Fibroblast of lung (primary cell): ENCODE data around the gene PAK2. TPM values are rescaled to one million over a fixed set of nuclear protein-coding genes. Genes with fewer than 3 reads are reported as not detected.
A peak's percentile ranks its signal among the peaks of the same experiment; 100 is the strongest.

Experiments used
- DNase-seq, 2 donors: peaks; one replicate each; pipeline versions ENCODE4 v3.0.0 to v3.0.0-alpha.2; 2010; ENCODE audit warnings: low read depth in 2 of 2
- H2AFZ ChIP-seq: 2 replicates; pipeline ENCODE4 v1.5.1; 2012; ENCODE audit warnings: low read length, control low read depth, inconsistent platforms
- H3K27ac ChIP-seq: 2 replicates; pipeline ENCODE4 v1.5.1; 2011; ENCODE audit warnings: low read length, control low read depth; ENCODE audit not compliant: insufficient read depth
- H3K27me3 ChIP-seq: 2 replicates; pipeline ENCODE4 v1.5.1; 2011; ENCODE audit warnings: mild to moderate bottlenecking, low read length; ENCODE audit not compliant: control insufficient read depth, insufficient read depth
- H3K36me3 ChIP-seq: 2 replicates; pipeline ENCODE4 v1.5.1; 2011; ENCODE audit warnings: low read length; ENCODE audit not compliant: control insufficient read depth, insufficient read depth
- H3K4me1 ChIP-seq: 2 replicates; pipeline ENCODE4 v1.5.1; 2011; ENCODE audit warnings: low read length; ENCODE audit not compliant: control insufficient read depth, insufficient read depth; ENCODE audit errors: extremely low read depth
- H3K4me2 ChIP-seq: 2 replicates; pipeline ENCODE4 v1.5.1; 2011; ENCODE audit warnings: low read length, control low read depth; ENCODE audit not compliant: insufficient read depth; ENCODE audit errors: extremely low read depth
- H3K4me3 ChIP-seq, 4 experiments: fragments of 200-600 bp in 1 of 4; sonication (generic) in 1 of 4; replicated peaks in 1 of 4; 2 replicates each; pipeline ENCODE4 v1.5.1; 2011 to 2016; ENCODE audit warnings: low read length in 4 of 4, low read depth in 3 of 4, mild to moderate bottlenecking in 3 of 4, control low read depth in 2 of 4, inconsistent platforms in 1 of 4, mixed read lengths in 1 of 4; ENCODE audit not compliant: insufficient read depth in 1 of 4; ENCODE audit errors: control extremely low read depth in 1 of 4
- H3K79me2 ChIP-seq: 2 replicates; pipeline ENCODE4 v1.5.1; 2012; ENCODE audit warnings: mild to moderate bottlenecking, low read length, inconsistent platforms; ENCODE audit not compliant: control insufficient read depth, insufficient read depth
- H3K9ac ChIP-seq: 2 replicates; pipeline ENCODE4 v1.5.1; 2011; ENCODE audit warnings: mild to moderate bottlenecking, low read length, control low read depth; ENCODE audit not compliant: insufficient read depth
- H3K9me3 ChIP-seq: 2 replicates; pipeline ENCODE4 v1.5.1; 2012; ENCODE audit warnings: low read depth, low read length; ENCODE audit not compliant: control insufficient read depth, insufficient read depth
- H4K20me1 ChIP-seq: 2 replicates; pipeline ENCODE4 v1.5.1; 2011; ENCODE audit warnings: low read length; ENCODE audit not compliant: control insufficient read depth, insufficient read depth; ENCODE audit errors: extremely low read depth
- CTCF ChIP-seq, 2 donors: IDR thresholded peaks in 1 of 2; conservative IDR thresholded peaks in 1 of 2; 1 replicate in 1 of 2; 2 replicates in 1 of 2; pipeline ENCODE4 v1.5.1; 2011 to 2012; ENCODE audit warnings: low read length in 2 of 2, control low read depth in 1 of 2, inconsistent platforms in 1 of 2, low read depth in 1 of 2, mild to moderate bottlenecking in 1 of 2
- EZH2 ChIP-seq: IDR thresholded peaks from 2 replicates; pipeline ENCODE4 v1.5.1; 2012; ENCODE audit warnings: low read length, control low read depth, mild to moderate bottlenecking; ENCODE audit errors: missing control alignments
- polyA plus RNA-seq, 2 donors: library from polyadenylated mRNA; depleted of rRNA in 1 of 2; stranded (reverse) in 1 of 2; unstranded in 1 of 2; fragments of >200 nt; gene quantifications; 2 replicates each; pipeline ENCODE4 v1.2.1, GENCODE V29; 2011 to 2012; ENCODE audit warnings: missing spikeins in 1 of 2
- total RNA-seq: library from RNA; depleted of rRNA; stranded (reverse); fragments of >200 nt; gene quantifications from 2 replicates; pipeline ENCODE4 v1.2.1, GENCODE V29; 2014

Gene PAK2
- total and polyA plus RNA-seq, 2 donors (not counting 1 experiment from before 2014, with no cell fraction given): 37.5 to 40.7 TPM

GRCh38 chr3:196721097-196721496, 18.6 kb upstream of the PAK2 start:
- H3K27ac ChIP-seq: no peak overlapping the region
- H2AFZ ChIP-seq: no peak overlapping the region
- no peak overlapping the region for H3K9ac ChIP-seq
- H3K4me3 ChIP-seq: no peak overlapping the region
- no peaks in the 10 kb centered on the region for H4K20me1 ChIP-seq
- H3K4me1 ChIP-seq: no peaks in the 10 kb centered on the region
- no peak overlapping the region for H3K4me2 ChIP-seq
- H3K27me3 ChIP-seq: no peaks in the 10 kb centered on the region
- DNase-seq: no peak
- H3K79me2 ChIP-seq: no peaks in the 10 kb centered on the region
- H3K9me3 ChIP-seq: no peaks in the 10 kb centered on the region
- no peaks in the 10 kb centered on the region for H3K36me3 ChIP-seq
- TF ChIP-seq EZH2: no peak
- TF ChIP-seq CTCF (conservative IDR thresholded peaks at IDR 0.05 in 1 of 2, IDR thresholded peaks at IDR 0.05 in 1 of 2; ENCODE audit: low read depth in 1 of 2, low read length in 2 of 2): no peak

- no peaks in the 10 kb centered on the region for H3K4me1 ChIP-seq
- TF ChIP-seq CTCF (conservative IDR thresholded peaks at IDR 0.05 in 1 of 2, IDR thresholded peaks at IDR 0.05 in 1 of 2; ENCODE audit: low read depth in 1 of 2, low read length in 2 of 2): no peak
- no peak for TF ChIP-seq EZH2
- H3K9ac ChIP-seq: no peak overlapping the region
- no peaks in the 10 kb centered on the region for H3K9me3 ChIP-seq
- H3K27ac ChIP-seq: no peak overlapping the region
- H3K4me3 ChIP-seq: no peak overlapping the region
- no peaks in the 10 kb centered on the region for H3K27me3 ChIP-seq
- peak; percentile 34 to 36 for DNase-seq
- no peaks in the 10 kb centered on the region for H4K20me1 ChIP-seq
- H3K36me3 ChIP-seq: no peaks in the 10 kb centered on the region
- H3K79me2 ChIP-seq: no peaks in the 10 kb centered on the region
- no peak overlapping the region for H2AFZ ChIP-seq
- H3K4me2 ChIP-seq: no peak overlapping the region
Measured at GRCh38 chr3:196726788-196727675, 12.6 kb upstream of the PAK2 start.

- no peaks in the 10 kb centered on the region for H3K9me3 ChIP-seq
- H3K79me2 ChIP-seq: peaks cover 7% of the 10 kb centered on the region
- H3K27ac ChIP-seq: no peak overlapping the region
- no peak overlapping the region for H2AFZ ChIP-seq
- TF ChIP-seq CTCF (conservative IDR thresholded peaks at IDR 0.05 in 1 of 2, IDR thresholded peaks at IDR 0.05 in 1 of 2; ENCODE audit: low read depth in 1 of 2, low read length in 2 of 2) (no peak), EZH2 (no peak)
- H3K36me3 ChIP-seq: no peaks in the 10 kb centered on the region
- H3K4me1 ChIP-seq: no peaks in the 10 kb centered on the region
- no peak overlapping the region for H3K4me3 ChIP-seq
- H4K20me1 ChIP-seq: no peaks in the 10 kb centered on the region
- H3K9ac ChIP-seq: no peak overlapping the region
- no peaks in the 10 kb centered on the region for H3K27me3 ChIP-seq
- no peak overlapping the region for H3K4me2 ChIP-seq
- peak in 1 of 2 donors; percentile 31 for DNase-seq
Measured at GRCh38 chr3:196735751-196736150, 3.9 kb upstream of the PAK2 start.
